GM21390 (cell line): Measurements from ENCODE around the gene MDM2.

ENCODE experiments used
- ATAC-seq: cut with Tn5 transposase; IDR thresholded peaks from one replicate; pipeline ENCODE4 v1.9.1; 2021; ENCODE audit not compliant: unreplicated experiment

The MDM2 gene

DNA sequence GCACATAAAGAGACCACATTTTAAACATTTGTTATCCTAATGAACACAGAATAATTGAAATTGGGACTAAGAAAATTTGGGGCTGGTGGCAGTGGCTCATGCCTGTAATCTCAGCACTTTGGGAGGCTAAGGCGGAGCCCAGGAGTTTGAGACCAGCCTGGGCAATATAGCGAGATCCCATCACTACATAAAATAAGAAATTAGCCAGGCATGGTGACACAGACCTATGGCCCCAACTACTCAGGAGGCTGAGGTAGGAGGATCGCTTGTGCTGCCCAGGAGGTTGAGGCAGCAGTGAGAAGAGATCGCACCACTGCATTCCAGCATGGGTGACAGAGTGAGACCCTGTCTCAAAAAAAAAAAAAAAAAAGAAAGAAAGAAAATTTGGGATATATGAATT, 65.3 kb downstream of the MDM2 start:
- ATAC-seq, result no peak

DNA sequence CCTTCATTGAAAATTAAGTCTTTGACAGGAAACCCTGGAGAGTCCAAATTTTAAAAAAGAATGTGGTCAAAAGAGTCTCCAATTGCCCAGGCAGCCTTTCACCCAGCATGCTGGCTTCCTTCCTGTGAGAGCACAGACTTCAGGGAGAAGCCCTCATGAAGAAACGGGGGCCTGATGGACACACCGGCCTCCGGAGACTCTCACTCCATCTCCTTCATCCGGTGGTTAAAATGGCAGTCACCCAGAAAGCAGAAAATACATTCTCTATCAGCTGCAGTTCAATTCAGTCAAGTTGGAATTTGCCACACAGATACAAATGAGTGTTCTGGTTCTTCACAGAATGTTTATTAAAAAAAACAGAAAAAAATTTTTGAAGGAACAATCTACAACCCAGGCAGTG, 68.5 kb downstream of the MDM2 start:
- no peak for ATAC-seq

DNA sequence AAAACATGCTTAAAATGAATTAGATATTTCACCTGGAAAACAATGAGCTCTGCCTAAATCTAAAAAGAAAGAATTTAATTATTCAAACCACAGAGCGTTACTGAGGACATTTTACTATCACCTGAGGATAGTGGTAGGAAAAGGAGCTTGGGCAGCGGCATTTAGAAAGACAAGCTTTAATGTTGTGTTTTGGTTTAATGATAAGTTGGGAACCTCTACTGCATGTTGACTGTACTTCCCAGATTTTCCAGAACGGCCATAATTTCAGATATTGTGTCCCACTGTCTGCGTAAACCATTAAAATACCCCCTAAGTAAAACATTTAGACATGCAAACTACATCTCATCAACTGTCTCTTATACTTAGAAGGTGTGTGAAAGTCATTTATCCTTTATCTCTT, 69.6 kb downstream of the MDM2 start:
- ATAC-seq, result no peak

DNA sequence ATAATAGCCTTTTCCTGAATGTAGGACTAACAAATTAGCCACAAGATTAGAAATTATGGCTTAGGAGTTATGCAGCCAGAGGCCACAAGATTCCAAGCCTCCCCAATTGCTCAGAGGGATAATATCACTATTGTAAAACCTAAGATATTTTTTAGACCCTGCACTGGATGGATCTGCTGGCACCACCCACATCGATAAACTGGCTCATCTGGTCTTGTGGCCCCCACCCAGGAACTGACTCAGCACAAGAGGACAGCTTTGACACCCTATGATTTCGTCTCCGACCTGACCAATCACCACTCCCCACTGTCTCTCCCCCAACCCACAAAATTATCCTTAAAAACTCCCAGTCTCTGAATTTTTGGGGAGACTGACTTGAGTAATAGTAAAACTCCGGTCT, 70.3 kb downstream of the MDM2 start:
- no peak for ATAC-seq

DNA sequence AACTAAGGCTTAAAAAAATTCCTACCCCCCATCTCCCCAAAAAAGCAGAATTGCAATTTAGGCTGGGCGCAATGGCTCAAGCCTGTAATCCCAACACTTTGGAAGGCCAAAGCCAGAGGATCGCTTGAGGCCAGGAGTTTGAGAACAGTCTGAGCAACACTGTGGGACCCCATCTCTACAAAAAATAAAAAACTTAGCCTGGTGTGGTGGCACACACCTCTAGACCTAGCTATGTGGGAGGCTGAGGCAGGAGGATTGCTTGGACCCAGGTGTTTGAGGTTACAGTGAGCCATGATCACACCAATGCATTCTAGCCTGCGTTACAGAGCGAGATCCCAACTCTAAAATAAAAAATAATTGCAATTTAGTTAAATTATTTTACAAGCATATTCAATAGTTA, 70.9 kb downstream of the MDM2 start:
- ATAC-seq, result no peak

DNA sequence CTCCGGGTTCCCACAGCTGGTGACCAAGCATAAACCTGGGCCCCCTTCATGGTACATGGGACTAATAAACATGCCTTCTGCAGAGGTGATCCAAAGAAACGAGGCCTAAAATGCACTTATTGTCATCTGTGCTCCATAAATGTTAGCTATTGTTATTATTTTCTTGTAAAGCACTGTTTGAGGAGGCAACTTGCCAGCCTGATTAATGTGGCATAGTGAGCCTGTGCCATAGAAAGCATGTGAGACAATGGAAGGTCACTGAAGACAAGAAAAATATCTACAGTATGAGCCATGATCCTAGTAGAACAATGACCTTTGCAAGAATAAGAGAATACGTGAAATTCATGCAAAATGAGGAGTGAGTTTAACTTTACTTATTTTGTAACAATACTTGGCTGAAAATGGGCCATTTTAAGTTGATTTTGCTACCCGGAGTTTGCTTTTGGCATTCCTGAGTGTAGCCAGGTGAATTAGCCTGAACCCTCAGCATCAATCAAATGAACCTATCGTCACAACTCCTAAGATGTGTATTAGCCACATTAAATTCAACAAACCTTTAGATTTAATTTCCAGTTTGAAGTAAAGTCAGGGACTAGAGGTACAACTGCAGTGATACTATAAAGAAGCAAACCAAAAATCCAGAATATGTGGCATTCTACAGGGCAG, 72.8 kb downstream of the MDM2 start:
- ATAC-seq, result no peak

DNA sequence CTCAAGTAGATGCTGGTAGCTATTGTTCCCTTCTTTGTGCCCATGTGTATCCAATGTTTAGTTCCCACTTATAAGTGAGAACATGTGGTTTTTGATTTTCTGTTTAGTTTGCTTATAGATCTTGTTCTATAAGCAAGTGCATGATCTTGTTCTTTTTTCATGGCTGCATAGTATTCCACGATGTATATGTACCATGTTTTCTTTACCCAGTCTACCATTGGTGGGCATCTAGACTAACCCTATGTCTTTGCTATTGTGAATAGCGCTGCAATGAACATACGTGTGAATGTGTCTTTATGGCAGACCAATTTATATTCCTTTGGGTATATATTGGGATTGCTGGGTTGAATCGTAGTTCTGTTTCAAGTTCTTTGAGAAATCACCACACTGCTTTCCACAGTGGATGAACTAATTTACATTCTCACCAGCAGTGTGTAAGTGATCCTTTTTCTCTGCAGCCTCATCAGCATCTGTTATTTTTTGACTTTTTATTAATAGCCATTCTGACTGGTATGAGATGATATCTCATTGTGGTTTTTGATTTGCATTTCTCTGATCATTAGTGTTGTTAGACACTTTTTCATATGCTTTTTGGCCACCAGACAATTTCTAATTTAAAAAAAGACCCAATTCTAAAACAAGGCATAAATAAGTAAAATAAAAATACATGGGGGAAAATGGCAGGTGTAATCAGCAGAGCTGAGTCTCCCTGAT, 74.4 kb downstream of the MDM2 start:
- ATAC-seq, result peak; percentile 51

DNA sequence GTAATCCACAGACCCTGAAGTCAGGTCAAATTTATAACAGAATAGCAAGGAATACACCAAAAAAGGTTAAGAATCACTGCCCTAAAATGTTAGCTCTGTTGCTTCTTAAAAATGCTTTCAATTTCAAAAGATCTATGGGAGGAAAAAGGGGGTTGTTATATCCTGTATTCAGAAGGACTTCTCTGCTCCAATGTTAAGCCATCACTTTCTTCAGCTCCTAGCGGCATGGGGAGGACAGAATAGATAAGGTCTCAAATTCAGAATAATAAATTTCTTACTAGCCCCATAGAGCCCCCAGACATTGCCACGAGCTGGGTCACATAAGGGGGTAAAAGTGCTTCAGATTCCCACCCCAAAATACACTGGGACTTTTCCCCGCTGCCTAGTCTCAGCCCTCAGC, 75.2 kb downstream of the MDM2 start:
- peak; percentile 26 for ATAC-seq

DNA sequence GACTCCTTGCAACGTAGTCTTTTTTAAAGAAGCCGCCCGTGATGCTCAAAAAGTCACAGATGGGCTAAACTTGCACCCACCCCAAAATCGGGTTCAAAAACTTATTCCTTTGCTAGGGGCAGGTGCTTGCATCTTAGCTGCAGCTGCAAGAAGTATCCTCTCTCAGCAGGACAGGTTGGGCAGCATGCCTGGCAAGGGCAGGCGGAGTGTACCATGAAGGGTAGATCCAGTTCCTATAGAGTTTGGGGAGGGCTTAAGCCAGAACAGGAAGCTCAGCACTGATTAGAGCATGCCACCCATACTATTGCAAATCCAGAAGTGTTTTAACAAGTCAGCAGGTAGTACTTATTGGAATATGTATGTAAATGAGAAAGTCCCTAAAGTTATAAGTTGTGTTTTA, 76.3 kb downstream of the MDM2 start:
- ATAC-seq, result no peak

DNA sequence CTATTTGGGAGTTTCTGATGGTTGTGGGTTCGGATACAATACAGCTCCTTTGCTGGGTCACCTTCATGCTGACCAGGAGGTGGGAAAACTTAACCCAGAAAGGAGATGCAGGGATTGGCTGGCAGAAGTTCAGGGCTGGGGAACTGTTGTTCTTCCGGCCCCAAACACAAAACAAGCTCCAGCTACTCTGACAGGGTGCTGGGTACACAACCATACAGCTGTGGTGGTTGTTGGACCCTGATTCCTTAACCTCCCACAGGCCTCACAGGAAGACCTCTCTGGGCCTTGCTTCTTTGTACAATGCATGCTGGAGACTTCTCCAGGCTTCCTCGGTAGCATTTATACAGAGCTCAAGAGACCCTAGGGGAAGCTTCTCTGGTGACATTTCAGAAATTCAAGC, 77.4 kb downstream of the MDM2 start:
- no peak for ATAC-seq

DNA sequence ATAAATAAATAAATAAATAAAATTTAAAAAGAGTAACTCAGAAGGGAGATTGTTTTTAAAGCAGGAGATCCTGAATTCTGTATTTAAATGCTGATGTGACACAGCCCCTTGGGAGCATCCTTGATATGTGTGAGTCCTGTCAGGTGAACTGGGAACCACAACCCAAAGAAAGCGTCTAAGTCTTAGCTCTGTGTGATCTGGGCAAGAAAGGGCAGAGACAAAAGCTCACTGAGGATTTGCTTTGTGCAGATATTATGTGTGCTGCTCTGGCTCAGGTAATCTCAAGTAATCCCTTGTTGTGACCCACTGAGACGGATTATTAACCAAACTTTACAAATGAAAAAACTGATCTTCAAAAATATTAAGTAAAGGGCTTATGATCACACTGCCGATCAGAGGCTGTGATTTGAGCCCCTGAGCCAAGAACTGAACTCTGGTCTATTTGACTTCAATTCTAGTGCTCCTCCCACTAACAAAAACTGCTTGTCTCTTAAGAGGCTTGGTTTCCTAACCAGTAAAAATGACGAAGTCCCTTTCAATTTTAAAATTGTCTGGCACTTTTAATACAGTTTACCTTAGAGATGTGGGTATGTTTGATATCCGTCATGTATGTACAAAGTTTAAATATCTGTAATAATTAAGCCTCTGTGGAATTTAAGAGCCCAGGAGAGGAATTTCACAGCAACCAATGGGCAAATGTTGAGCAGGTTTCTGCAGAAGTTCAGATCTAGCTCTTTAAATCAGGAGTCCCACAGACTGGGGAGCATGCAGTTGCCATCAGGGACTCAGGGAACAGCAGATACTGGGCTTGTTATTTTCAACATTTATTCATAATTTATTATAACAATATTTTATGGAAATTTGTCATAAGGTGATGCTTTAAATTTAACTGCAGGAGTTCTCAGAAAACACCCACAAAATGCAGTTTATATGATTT, 78.9 kb downstream of the MDM2 start:
- ATAC-seq, result no peak

DNA sequence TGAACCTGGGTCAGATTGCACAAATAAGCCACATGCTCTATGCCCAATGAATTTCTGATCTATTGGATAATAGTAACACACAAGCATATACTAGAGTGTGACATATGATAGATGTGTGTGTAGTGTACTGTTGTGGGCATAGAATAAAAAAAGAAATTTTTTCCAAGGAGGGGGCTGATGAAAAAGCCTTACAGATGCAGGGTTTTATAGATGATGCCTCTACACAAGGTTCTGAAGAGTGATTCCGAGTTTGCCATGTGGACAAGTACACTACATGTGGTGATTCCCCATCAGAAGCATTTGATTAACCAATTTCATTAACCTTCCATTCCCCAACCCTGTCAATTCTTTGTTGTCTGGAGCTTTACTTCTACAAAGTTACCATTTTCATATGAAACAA, 79.7 kb downstream of the MDM2 start:
- ATAC-seq, result no peak

DNA sequence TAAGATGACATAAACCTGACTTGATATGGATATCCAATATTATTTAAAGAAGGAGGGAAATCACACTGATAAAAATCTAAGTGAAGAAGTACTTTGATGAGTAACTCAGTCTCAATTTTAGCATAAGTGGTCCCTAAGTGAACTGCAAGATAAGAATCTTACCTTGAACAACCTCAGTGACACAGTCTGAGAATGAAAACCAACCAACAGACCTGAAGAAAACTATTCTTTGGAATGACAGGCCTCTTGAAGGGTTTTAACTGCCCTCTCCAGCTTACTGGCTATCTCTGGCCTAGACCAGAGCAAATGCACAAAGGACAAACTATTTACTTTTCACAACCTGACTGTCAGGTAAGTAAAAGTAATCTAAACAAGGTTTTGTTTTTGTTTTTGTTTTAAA, 80.3 kb downstream of the MDM2 start:
- ATAC-seq, result no peak

DNA sequence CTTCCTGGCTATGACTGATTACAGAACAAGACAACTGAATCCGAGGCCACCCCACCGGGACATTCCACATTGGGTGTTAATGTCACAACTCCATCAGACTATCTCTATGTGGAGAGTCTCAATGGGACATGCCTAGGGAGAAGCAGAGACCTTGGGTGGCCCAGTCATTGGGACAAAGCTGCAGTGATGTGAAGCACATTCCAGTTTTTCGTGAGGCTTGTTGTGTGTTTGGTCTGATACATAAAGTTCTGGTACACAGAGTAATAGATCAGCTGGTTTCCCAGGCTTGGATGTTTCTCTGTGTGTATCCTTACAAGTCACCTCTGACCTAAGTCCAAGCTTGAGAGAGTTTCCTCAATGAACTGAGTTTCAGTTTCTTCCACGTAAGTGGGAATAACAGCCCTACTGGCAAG, 82.7 kb downstream of the MDM2 start:
- no peak for ATAC-seq

DNA sequence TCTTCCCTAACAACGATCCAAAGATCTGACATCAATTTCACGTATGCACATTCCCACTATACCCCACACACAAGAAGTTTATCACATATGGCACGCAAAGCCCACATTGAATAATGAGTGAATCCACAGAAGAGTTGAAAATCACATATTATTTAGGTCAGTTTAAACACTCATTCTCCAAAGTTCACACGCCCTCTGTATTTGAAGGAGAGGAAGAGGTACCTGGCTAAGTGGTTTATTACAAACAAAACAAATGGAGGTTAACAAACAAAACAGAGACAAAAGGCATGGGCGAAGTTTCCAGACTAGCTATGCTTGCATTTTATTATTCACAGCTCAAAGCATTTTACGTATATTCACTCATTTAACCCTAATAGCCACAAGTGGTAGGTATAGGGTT, 83.2 kb downstream of the MDM2 start:
- no peak for ATAC-seq

DNA sequence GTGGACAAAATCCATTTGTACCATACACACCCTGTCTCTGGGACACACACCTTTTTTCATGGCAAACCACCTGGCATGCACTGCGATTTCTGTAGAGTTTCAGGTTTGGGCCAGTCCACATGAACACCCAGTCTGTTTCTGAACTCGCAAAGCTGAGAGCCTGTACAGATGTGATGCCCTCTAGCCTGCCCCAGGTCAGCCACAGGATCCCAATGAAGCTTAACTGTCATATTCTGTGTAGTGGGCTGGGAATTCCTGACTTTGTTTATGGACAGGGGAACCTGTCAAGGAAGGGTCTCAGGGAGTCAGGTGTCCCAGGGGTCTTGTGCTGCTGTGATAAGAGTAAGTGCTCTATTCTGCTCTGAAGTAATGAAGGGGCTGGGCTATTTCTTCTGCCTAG, 85.2 kb downstream of the MDM2 start:
- no peak for ATAC-seq

DNA sequence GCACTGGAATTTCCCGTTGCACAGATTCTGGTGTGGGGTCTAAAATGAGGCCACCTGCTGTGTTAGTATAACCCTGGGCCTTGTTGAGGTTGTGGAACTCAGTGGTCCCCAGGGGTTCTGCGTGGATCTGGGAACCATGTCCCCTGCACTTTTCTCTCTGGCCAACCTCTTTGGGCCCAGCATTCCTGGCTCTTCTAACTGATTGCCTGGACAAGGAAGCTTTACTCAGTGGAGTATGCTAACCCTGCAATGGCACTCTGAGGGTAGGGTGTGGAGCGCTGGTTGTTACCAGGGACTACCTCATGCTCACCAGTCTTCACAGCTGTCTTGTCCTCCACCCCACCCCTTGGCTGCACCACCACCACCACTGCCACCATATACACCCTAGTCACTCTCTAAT, 85.8 kb downstream of the MDM2 start:
- ATAC-seq, result no peak

DNA sequence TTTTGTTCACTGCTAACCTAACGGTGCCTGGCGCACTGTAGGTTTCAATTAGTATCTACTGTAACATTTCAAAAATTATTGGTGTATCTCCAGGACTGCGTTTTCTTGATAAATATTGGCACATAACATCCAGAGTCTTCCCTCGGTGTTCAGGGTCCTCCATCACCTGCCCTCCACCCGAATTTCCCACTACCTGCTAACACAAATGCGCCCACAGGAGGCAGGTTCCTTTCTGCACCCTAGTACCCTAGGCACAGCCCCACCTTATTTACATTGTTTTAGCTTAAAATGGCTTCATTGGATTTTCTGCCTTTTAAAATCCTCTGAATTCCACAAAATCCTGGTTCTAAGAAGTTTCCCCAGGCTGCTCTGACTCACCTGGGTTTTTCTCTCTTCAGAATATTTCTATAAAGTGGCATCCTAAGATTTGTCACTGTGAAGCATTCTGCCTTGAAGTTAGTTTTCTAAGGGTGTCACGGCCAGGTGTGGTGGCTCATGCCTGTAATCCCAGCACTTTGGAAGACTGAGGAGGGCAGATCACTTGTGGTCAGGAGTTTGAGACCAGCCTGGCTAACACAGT, 86.4 kb downstream of the MDM2 start:
- ATAC-seq, result no peak

DNA sequence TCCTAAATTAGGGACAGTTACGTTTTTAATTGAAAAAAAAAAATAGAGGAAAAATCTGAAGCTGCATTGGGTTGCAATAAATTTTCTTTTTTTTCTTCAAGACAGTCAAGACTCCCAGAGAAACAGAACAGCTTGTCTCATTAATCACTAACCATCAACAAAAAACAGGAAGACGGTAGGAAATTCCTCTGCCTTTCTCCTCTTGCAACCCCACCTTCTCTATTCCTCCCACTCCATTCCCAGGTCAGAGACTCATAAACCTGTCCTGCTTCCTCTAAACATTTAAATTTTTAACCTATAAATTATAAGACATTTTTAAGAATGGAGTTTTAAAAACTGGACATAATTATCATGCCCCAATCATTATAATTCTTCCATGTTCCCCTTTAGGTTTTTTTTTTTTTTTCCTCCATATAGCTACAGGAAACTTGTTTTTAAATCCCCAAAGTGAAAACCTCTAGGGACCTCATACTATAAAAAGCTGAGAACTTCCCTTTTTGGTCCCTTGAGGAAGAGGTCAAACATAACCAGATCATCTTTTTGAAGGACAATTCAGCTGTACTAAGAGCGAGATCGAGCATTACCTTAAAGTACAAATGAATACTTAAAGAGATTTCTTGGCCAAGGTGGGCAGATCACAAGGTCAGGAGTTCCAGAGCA, 89.0 kb downstream of the MDM2 start:
- ATAC-seq, result no peak

DNA sequence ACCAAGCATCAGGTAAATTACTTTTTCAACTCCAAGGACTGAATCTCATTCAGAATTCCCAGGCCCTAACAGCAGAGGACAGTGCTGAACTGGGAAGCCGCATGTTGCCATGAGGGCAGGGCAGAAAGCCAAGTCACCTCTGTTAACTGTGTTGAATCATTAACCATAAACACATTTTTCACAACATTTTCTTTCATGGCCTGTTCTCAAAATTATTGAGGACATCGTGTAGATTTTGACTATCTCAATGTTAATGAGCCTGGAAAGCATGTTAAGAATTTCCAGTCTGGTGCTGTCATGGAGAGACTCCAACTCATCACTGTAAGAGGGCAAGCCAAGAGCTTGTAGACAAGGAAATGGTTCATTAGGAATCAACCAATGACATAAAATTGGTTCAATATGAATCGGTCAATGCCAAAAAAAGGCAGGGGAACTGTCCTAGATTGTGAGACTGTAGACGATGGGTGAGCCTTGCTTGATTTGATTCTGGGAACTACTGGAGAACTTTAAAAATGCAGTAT, 91.3 kb downstream of the MDM2 start:
- ATAC-seq, result no peak

DNA sequence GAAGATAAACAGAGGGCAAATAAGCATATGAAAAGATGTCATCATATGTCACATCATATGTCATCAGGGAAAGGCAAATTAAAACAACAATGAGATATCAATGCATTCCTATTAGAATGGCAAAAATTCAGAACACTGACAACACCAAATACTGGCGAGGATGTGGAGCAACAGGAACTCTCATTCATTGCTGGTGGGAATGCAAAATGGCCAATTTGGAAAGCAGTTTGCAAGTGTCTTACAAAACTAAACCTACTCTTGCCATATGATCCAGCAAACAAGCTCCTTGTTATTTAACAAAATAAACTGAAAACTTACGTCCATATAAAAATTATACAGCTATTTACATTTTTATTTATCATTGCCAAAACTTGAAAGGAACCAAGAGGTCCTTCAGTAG, 92.3 kb downstream of the MDM2 start:
- ATAC-seq, result no peak
